ENCODE measurements around the gene ZC3H12C.
A peak's percentile ranks its signal among the peaks of the same experiment; 100 is the strongest.
"Not testable (repeated sequence)": the region's sequence is repeated elsewhere in the genome, so short reads cannot be mapped to it uniquely, and the experiment has no call there.

ZC3H12C gene

GRCh38 chr11:110092515-110093406, at the start of gene ZC3H12C:
TSS of gene ZC3H12C (plus strand) at chr11:110093392. CDS start at chr11:110093412, 20 bp downstream.
- DNase-seq = peak; percentile 22 to 94 (median 81)

- DNase-seq = no peak
Measured at GRCh38 chr11:110044226-110044968, 48.8 kb upstream of the ZC3H12C start.

- DNase-seq = no peak
Measured at GRCh38 chr11:110046775-110047380, 46.3 kb upstream of the ZC3H12C start.

GRCh38 chr11:110049501-110050200, 43.5 kb upstream of the ZC3H12C start:
- no peak for DNase-seq

- DNase-seq = no peak
Measured at GRCh38 chr11:110050201-110050506, 43.0 kb upstream of the ZC3H12C start.

- no peak for DNase-seq
Measured at GRCh38 chr11:110053848-110054414, 39.3 kb upstream of the ZC3H12C start.

GRCh38 chr11:110056956-110057355, 36.2 kb upstream of the ZC3H12C start:
- DNase-seq = no peak

- DNase-seq = no peak
Measured at GRCh38 chr11:110059706-110060463, 33.3 kb upstream of the ZC3H12C start.

GRCh38 chr11:110061296-110061695, 31.9 kb upstream of the ZC3H12C start:
- no peak for DNase-seq

- no peak for DNase-seq
Measured at GRCh38 chr11:110062247-110062646, 30.9 kb upstream of the ZC3H12C start.

- DNase-seq = no peak
Measured at GRCh38 chr11:110065189-110065588, 28.0 kb upstream of the ZC3H12C start.

- DNase-seq = not testable (repeated sequence)
Measured at GRCh38 chr11:110068001-110068400, 25.2 kb upstream of the ZC3H12C start.

GRCh38 chr11:110069158-110069737, 23.9 kb upstream of the ZC3H12C start:
- DNase-seq = peak in 2 of 14 donors; percentile 5 to 9

- no peak for DNase-seq
Measured at GRCh38 chr11:110070176-110070575, 23.0 kb upstream of the ZC3H12C start.

GRCh38 chr11:110071197-110071596, 22.0 kb upstream of the ZC3H12C start:
- no peak for DNase-seq

- DNase-seq = no peak
Measured at GRCh38 chr11:110072930-110073329, 20.3 kb upstream of the ZC3H12C start.

- no peak for DNase-seq
Measured at GRCh38 chr11:110074499-110074898, 18.7 kb upstream of the ZC3H12C start.

- DNase-seq = no peak
Measured at GRCh38 chr11:110075105-110075846, 17.9 kb upstream of the ZC3H12C start.

GRCh38 chr11:110075847-110076208, 17.4 kb upstream of the ZC3H12C start:
- no peak for DNase-seq

GRCh38 chr11:110076371-110076965, 16.7 kb upstream of the ZC3H12C start:
- no peak for DNase-seq

Data from C1 segment of cervical spinal cord (tissue), 14 donors.